OCI-LY3 (cell line): Measurements from ENCODE around the gene APOBEC3A.

ENCODE experiments used
- H2AFZ ChIP-seq: fragments of 200-600, 300-600 bp; shearing (Covaris generic); 2 replicates; pipeline ENCODE4 v1.6.0; 2014; ENCODE audit warnings: antibody characterized with exemption, low read depth, low read length
- H3K27ac ChIP-seq: fragments of 200-600, 300-600 bp; sonication (generic); 2 replicates; pipeline ENCODE4 v1.5.1; 2014; ENCODE audit warnings: mild to moderate bottlenecking, low read length, moderate library complexity, mixed read lengths
- H3K27me3 ChIP-seq: fragments of 200-600, 300-600 bp; sonication (generic); 2 replicates; pipeline ENCODE4 v1.6.1; 2014; ENCODE audit warnings: low read depth, low read length, mixed read lengths
- H3K36me3 ChIP-seq: fragments of 200-600, 300-600 bp; sonication (generic); replicated peaks from 2 replicates; pipeline ENCODE3; 2014; ENCODE audit warnings: low read depth, low read length, mixed read lengths
- H3K4me1 ChIP-seq: fragments of 300-600, 200-600 bp; sonication (generic); 2 replicates; pipeline ENCODE4 v1.6.1; 2014; ENCODE audit warnings: low read length, mixed read lengths
- H3K4me2 ChIP-seq: fragments of 200-600, 300-600 bp; sonication (generic); 2 replicates; pipeline ENCODE4 v1.6.1; 2014; ENCODE audit warnings: low read length, mixed read lengths
- H3K4me3 ChIP-seq: fragments of 300-600, 200-600 bp; sonication (generic); 2 replicates; pipeline ENCODE4 v1.5.1; 2014; ENCODE audit warnings: antibody characterized with exemption, mild to moderate bottlenecking, low read length, moderate library complexity
- H3K79me2 ChIP-seq: fragments of 300-600, 200-600 bp; shearing (Covaris generic); 2 replicates; pipeline ENCODE4 v1.6.1; 2014; ENCODE audit warnings: mild to moderate bottlenecking, low read length, mixed read lengths
- H3K9ac ChIP-seq: fragments of 300-600, 200-600 bp; shearing (Covaris generic); 2 replicates; pipeline ENCODE4 v1.6.0; 2014; ENCODE audit warnings: mild to moderate bottlenecking, low read length, moderate library complexity
- H3K9me3 ChIP-seq: fragments of 200-600, 300-600 bp; shearing (Covaris generic); 2 replicates; pipeline ENCODE4 v1.6.1; 2014; ENCODE audit warnings: low read length, mixed read lengths; ENCODE audit not compliant: insufficient read depth
- H4K20me1 ChIP-seq: fragments of 200-600, 300-600 bp; sonication (generic); 2 replicates; pipeline ENCODE4 v1.6.1; 2016; ENCODE audit warnings: low read length, mixed read lengths; ENCODE audit not compliant: insufficient read depth
- CTCF ChIP-seq: fragments of 200-600, 300-600 bp; sonication (generic); IDR thresholded peaks from 2 replicates; pipeline ENCODE4 v1.5.1; 2014; ENCODE audit warnings: antibody characterized with exemption, low read length, low read depth
- EZH2phosphoT487 ChIP-seq: fragments of 200-600 bp; shearing (Covaris generic); IDR thresholded peaks from 2 replicates; pipeline ENCODE4 v1.6.1; 2018; ENCODE audit warnings: antibody characterized with exemption, mixed run types, low read depth

Gene APOBEC3A

GRCh38 chr22:38963872-38964271 is 6.5 kb downstream of the APOBEC3A start:
- peak overlapping the region; percentile 7; the same call in 1 of the 2 replicates for H2AFZ ChIP-seq
- no peaks in the 10 kb centered on the region for H3K79me2 ChIP-seq
- H4K20me1 ChIP-seq, result no peaks in the 10 kb centered on the region
- H3K36me3 ChIP-seq, result no peaks in the 10 kb centered on the region
- TF ChIP-seq CTCF, result no peak
- TF ChIP-seq EZH2phosphoT487, result no peak
- H3K4me2 ChIP-seq, result peak overlapping the region; percentile 9; the same call in 1 of the 2 replicates
- H3K4me3 ChIP-seq, result no peak overlapping the region
- no peaks in the 10 kb centered on the region for H3K9me3 ChIP-seq
- H3K4me1 ChIP-seq, result peaks cover 29% of the 10 kb centered on the region
- no peak overlapping the region for H3K27ac ChIP-seq
- no peak overlapping the region for H3K9ac ChIP-seq
- 0 out of 2 replicates have a peak, but pooled peaks cover 15% of the 10 kb centered on the region for H3K27me3 ChIP-seq

GRCh38 chr22:38964306-38964705 is 6.9 kb downstream of the APOBEC3A start:
- Histone ChIP-seq H3K27me3 (0 out of 2 replicates have a peak, but pooled peaks cover 15% of the 10 kb centered on the region), H3K9ac (no peak overlapping the region), H3K36me3 (no peaks in the 10 kb centered on the region), H2AFZ (peak overlapping the region; percentile 7; the same call in 1 of the 2 replicates), H3K4me3 (no peak overlapping the region), H3K4me2 (peak overlapping the region; percentile 9; the same call in 1 of the 2 replicates), H3K4me1 (peaks cover 33% of the 10 kb centered on the region), H4K20me1 (no peaks in the 10 kb centered on the region), H3K9me3 (no peaks in the 10 kb centered on the region), H3K79me2 (no peaks in the 10 kb centered on the region), H3K27ac (no peak overlapping the region)
- TF ChIP-seq EZH2phosphoT487, result no peak
- TF ChIP-seq CTCF, result no peak

GRCh38 chr22:38964989-38965388 is 7.6 kb downstream of the APOBEC3A start:
- Histone ChIP-seq H3K9ac (no peak overlapping the region), H4K20me1 (no peaks in the 10 kb centered on the region), H3K27ac (no peak overlapping the region), H3K27me3 (0 out of 2 replicates have a peak, but pooled peaks cover 15% of the 10 kb centered on the region), H3K9me3 (no peaks in the 10 kb centered on the region), H2AFZ (no peak overlapping the region), H3K79me2 (no peaks in the 10 kb centered on the region), H3K4me3 (no peak overlapping the region), H3K36me3 (no peaks in the 10 kb centered on the region), H3K4me1 (peaks cover 37% of the 10 kb centered on the region), H3K4me2 (no peak overlapping the region)
- no peak for TF ChIP-seq EZH2phosphoT487
- TF ChIP-seq CTCF, result no peak

GRCh38 chr22:38965614-38966379 is 8.4 kb downstream of the APOBEC3A start:
- Histone ChIP-seq H3K4me1 (peaks cover 37% of the 10 kb centered on the region), H3K4me2 (no peak overlapping the region), H3K4me3 (no peak overlapping the region), H3K9ac (no peak overlapping the region), H3K36me3 (no peaks in the 10 kb centered on the region), H3K79me2 (no peaks in the 10 kb centered on the region), H3K9me3 (no peaks in the 10 kb centered on the region), H2AFZ (no peak overlapping the region), H3K27ac (no peak overlapping the region), H4K20me1 (no peaks in the 10 kb centered on the region), H3K27me3 (0 out of 2 replicates have a peak, but pooled peaks cover 15% of the 10 kb centered on the region)
- TF ChIP-seq CTCF (no peak), EZH2phosphoT487 (no peak)
